ENCODE results near the gene FGFRL1.
"Not testable (repeated sequence)": the region's sequence is repeated elsewhere in the genome, so short reads cannot be mapped to it uniquely, and the experiment has no call there.

Gene FGFRL1

DNA sequence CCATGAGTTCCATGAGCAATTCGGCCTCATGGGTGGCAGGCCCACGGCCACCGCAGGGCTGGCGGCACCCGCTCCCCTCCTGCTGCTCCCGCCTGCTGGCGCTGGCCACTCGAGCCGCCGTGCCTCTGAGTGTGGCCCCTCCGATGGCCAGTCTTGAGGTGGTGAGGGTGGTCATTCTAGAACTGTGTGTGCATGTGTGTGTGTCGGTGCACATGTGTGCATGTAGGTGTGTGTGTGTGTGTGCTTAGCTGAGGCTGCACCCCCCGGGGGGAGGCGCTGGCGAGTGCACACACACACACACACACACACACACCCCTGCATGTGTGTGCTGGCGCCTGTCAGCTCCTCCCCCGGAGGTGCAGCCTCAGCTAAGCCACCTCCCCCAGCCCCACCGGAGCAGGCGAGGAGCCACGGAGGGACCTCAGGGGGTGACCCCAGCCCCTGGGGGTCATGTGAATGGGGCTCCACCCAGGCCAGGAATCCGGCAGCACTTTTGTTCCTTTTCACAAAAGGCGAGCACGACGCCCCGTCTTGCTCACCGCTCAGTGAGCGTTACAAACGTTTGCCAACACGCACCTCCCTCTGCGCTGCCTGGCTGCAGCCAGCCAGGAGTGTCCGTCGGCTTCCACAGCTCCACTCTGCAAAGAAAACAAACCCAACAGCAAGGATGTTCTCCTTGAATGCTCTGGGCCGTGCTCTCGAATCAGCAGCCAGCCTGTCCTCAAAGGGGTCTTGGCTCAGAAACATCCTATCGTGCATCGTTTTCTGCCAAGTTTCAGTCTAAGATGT lies 29.9 kb downstream of the FGFRL1 start:
- DNase-seq = no peak

DNA sequence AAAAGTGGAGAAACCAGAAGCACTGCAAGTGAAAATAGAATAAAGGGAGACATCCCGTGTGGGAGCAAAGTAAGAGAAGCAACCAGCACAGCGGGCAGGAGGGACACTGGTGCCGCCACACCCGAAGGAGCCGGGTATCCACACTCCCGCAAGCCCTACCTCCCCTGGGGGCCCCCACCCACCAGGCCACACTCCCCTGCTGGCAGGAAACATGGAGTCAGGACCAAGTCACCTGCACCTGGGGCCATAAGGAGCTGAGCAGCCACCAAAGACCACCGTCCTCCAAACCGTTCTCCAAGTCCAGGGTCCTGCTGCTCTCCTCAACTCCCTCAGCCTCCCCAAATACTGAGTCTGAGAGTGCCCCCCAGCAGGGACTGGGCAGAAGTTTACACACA lies 30.5 kb downstream of the FGFRL1 start:
- no peak for DNase-seq

DNA sequence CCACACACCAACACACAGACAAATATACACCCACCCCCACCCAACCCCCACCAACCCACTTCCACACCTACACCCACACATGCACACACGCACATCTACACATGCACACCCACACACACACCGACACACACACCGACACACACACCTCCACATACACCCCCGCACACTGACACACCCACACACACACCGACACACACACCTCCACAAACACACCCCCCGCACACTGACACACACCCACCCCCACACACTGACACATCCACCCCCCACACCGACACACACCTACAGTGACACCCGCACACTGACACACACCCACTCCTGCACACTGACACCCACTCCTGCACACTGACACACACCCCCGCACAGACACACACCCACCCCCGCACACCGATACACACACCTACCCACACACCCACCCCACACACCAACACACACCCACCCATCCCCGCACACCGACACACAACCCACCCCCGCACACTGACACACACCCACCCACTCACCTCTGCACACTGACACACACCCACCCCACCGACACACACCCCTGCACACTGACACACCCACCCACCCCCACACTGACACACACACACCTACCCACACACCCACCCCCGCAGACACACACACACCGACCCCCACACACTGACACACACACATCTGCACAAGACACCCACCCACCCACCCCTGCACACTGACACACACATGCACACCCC lies 31.1 kb downstream of the FGFRL1 start:
- no peak for DNase-seq

DNA sequence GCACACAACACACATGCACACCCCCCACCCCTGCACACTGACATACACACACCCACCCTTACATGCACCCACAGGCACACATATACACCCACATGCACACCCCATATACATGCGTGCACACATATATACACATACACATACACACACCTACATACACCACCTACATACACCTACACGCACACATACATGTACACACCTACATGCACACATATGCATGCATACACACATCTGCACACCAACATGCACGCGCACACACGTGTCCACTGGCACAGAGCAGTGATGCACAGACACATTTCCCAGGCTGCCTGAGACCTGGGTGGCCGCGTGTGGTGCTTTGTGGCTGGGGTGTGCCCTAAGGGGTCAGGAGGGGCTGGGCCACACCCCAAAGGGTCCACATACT lies 31.7 kb downstream of the FGFRL1 start:
- no peak for DNase-seq

DNA sequence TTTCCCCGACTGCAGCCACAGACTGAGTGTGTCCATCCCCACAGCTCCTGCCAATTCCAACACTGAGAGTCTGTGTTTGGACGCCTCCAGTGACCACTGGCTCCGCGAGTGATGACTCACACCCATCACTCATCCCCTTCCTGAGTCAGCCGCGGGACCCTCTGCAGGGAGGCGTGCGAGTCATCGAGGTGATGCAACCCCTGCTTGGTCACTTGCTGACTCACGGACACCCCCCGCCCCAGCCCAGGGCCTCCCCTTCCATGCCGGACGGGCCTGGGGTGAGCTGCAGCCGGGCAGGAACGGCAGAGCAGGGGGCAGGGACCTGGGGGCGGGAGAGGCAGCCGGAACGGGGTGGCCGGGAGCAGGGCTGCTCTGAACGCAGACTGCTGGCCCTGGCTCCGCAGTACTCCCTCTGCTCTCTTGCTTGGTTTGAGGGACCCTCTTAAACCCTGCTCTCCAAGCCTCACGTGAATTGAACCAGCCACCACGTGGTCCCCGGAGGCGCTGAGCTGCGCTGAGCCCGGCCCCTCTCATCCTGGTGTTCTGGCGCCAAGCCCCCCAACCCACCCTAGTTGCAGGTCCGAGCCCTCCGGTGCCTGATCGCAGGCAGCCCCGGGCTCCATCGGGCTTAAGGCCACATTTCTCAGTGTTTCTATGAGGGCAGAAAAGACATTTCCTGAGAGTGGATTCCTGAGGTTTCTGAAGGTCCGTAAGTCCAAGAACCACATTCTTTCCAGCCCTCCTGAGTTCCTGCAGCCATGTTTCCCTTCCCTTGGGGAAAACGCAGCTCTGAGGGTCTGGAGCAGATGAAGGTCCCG lies 32.4 kb downstream of the FGFRL1 start:
- DNase-seq = peak in 1 of 5 donors; percentile 10

GRCh38 chr4:1044469-1045192 lies 33.2 kb downstream of the FGFRL1 start:
- peak in 1 of 5 donors; percentile 8 for DNase-seq

- DNase-seq = no peak
Measured at GRCh38 chr4:1045193-1045594, 33.8 kb downstream of the FGFRL1 start.

- DNase-seq = no peak
Measured at GRCh38 chr4:1045595-1046201, 34.3 kb downstream of the FGFRL1 start.

- peak in 1 of 5 donors; percentile 5 for DNase-seq
Measured at GRCh38 chr4:1046581-1047011, 35.2 kb downstream of the FGFRL1 start.

- peak in 1 of 5 donors; percentile 6 for DNase-seq
Measured at GRCh38 chr4:1047106-1047975, 35.9 kb downstream of the FGFRL1 start.

- DNase-seq = no peak
Measured at GRCh38 chr4:1047976-1048772, 36.7 kb downstream of the FGFRL1 start.

DNA sequence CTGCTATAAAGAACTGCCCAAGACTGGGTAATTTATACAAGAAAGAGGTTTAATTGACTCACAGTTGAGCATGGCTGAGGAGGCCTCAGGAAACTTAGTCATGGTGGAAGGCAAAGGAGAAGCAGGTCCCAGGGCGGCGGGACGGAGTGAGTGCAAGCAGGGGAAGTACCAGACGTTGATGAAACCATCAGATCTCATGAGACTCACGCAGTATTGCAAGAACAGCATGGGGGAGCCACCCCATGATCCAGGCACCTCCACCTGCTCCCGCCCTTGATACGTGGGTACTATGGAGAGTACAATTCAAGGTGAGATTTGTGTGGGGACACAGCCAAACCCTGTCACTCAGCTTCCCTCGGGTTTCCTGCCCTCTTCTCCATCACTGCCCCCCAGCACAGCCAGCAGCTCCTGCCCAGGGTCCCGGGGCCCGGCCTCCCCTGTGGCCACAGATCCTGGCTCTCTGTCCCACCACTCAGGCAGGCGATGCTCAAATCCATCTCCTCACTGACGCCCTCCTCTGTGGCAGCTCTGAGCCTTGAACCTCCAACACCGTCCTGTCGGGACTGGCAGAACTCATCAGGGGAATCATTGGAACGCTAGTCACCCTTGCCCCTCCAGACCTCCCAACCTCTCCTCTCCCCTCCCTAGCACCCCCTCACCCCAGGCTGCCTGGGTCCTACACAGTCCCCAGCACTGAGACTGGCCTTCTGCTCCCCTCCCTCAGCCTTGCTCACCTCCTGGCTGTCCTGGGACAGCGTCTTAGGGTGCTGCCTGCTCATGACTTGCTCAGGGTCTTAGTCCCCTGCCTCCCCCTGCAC lies 37.6 kb downstream of the FGFRL1 start:
- DNase-seq = no peak

- no peak for DNase-seq
Measured at GRCh38 chr4:1049591-1049905, 38.1 kb downstream of the FGFRL1 start.

DNA sequence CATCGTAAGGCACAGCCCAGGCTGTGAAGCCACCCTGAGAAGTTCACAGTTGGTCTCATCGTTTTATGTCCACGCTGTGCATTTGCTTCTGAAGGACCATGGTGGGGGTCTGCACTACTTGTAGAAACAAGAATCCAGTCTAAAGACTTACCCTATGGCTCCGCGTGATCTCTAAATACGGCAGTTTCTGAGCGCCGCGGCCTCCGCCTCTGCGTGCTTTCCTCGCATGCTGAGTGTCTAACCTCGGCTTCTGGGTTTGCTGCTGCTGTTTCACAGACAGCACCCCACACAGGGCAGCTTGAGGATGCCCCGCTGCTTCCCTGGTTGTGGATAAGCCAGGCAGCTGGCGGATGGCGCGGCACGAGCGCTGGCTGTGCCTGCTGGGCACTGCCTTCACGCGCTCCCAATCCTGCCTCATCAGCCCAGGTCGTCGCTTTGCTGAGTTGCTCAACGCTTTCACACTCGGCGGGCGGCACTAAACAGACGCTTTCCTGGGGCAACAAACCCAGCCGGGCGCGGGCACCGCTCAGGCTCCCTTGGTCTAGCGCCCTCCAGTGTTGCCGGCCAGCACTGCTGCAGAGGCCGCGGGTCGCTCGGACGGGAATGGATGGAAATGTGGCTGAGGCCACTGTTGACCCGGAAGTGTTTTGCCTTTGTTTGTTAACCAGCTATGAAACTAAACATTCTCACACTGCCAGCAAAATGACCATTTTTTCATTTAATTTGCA lies 39.2 kb downstream of the FGFRL1 start:
- no peak for DNase-seq

DNA sequence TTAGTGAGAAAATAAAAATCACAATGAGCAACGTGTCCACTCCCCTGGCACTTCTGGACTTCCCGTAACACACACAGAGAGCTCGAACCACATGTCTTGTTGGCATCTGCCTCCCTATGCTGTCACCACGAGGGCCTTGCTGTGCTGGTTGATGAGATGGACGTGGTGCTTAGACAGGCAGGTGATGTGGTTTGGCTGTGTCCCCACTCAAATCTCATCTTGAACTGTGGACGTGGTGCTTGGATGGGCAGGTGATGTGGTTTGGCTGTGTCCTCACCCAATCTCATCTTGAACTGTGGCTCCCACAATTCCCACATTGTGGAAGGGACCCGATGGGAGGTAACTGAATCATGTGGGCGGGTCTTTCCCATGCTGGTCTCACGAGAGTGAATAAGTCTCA lies 40.0 kb downstream of the FGFRL1 start:
- DNase-seq = no peak

- DNase-seq = no peak
Measured at GRCh38 chr4:1052231-1052671, 40.8 kb downstream of the FGFRL1 start.

- DNase-seq = no peak
Measured at GRCh38 chr4:1053080-1053661, 41.7 kb downstream of the FGFRL1 start.

GRCh38 chr4:1053891-1054290 lies 42.5 kb downstream of the FGFRL1 start:
- not testable (repeated sequence) for DNase-seq

Measured in T-helper 1 cell (primary cell).